Adrenal gland (tissue), 12 donors: ENCODE measurements around the gene CUEDC2. TPM values are rescaled to one million over a fixed set of nuclear protein-coding genes. Genes with fewer than 3 reads are reported as not detected.

Experiments used
- DNase-seq, 7 donors: peaks; one replicate each; pipeline ENCODE4 v3.0.0-alpha.2; 2019 to 2020
- H3K27ac ChIP-seq, 5 donors: fragments of 200-600 bp; sonication (generic) in 4 of 5; 1 replicate in 3 of 5; 2 replicates in 2 of 5; pipeline versions ENCODE4 v1.5.1 to v1.8.0; 2016 to 2020; ENCODE audit warnings: mild to moderate bottlenecking in 1 of 5
- H3K27me3 ChIP-seq: fragments of 200-600 bp; 2 replicates; pipeline ENCODE4 v1.8.0; 2021
- H3K36me3 ChIP-seq, 2 donors: fragments of 200-600 bp; replicated peaks in 1 of 2; 1 replicate in 1 of 2; 2 replicates in 1 of 2; pipeline versions ENCODE4 v1.5.1 to v1.8.0; 2018 to 2022
- H3K4me1 ChIP-seq, 2 donors: fragments of 200-600 bp; replicated peaks in 1 of 2; 1 replicate in 1 of 2; 2 replicates in 1 of 2; pipeline versions ENCODE4 v1.5.1 to v1.8.0; 2018 to 2021
- H3K4me3 ChIP-seq, 4 donors: fragments of 200-600 bp; sonication (generic) in 3 of 4; one replicate each; pipeline ENCODE4 v1.5.1; 2016 to 2018
- H3K9me3 ChIP-seq, 3 donors: fragments of 200-600 bp; sonication (generic) in 1 of 3; replicated peaks in 1 of 3; 1 replicate in 2 of 3; 2 replicates in 1 of 3; pipeline versions ENCODE4 v1.5.1 to v1.8.0; 2016 to 2021
- CTCF ChIP-seq, 6 experiments: fragments of 450-650 bp in 4 of 6; fragments of 200-600 bp in 2 of 6; sonication (generic) in 1 of 6; IDR thresholded peaks; 1 replicate in 5 of 6; 2 replicates in 1 of 6; pipeline versions ENCODE4 v1.5.1 to v1.8.0; 2016 to 2021; ENCODE audit warnings: antibody characterized with exemption in 6 of 6, mild to moderate bottlenecking in 2 of 6, moderate library complexity in 1 of 6
- POLR2A ChIP-seq, 2 donors: fragments of 450-650 bp; IDR thresholded peaks; one replicate each; pipeline ENCODE4 v1.6.1; 2017; ENCODE audit warnings: antibody characterized with exemption in 2 of 2, mild to moderate bottlenecking in 2 of 2, moderate library complexity in 1 of 2
- WGBS, 4 donors: extraction: QIAGEN DNeasy Blood & Tissue Kit in 2 of 4; methylation state at CpG; one replicate each; pipeline versions ENCODE4 v1.1.5 to v1.1.7; 2013 to 2017; 5-methylcytosine and 5-hydroxymethylcytosine counted together
- intact Hi-C, 2 donors: fragments of 100-400 bp; cut with DNase I; formaldehyde crosslinking; loops; one replicate each; pipeline versions ENCODE4 v1.14.1 to v1.15.0; 2022 to 2023
- polyA plus RNA-seq, 3 donors: library from polyadenylated mRNA; stranded (reverse); fragments of 200-250 nt in 2 of 3; fragments of 350-450 nt in 1 of 3; fragmentation: Illumina TruSeq in 1 of 3; extraction: RNeasy Lipid Tissue Mini Kit (QIAGEN cat#74804) in 1 of 3; gene quantifications; one replicate each; pipeline ENCODE4 v1.2.3, GENCODE V29; 2013 to 2014
- total RNA-seq, 9 donors: library from RNA; depleted of rRNA in 4 of 9; stranded (reverse); fragments of >200 nt in 4 of 9; fragments of 120-200 nt in 1 of 9; fragmentation: NEBNext Ultra II Directional in 1 of 9; extraction: Animal tissue kit (Norgen Biotek cat#: 25700) in 1 of 9; gene quantifications; one replicate each; pipeline versions ENCODE4 v1.1.0 to v1.2.4, GENCODE V29; 2013 to 2023
- donor health status: healthy with polysubstance abuse.
- donor health status: Bipolar disorder and iron deficiency.
- donor health status: DM: yes; HTN: yes; CAD: no.
- donor health status: DM: no; HTN: no; CAD: no.
- donor health status: DM: no; HTN: no; CAD: no.
- donor health status: DM: yes; HTN: yes; CAD: no.

The CUEDC2 gene
- total and polyA plus RNA-seq, 12 donors, result 70.2 to 115 (median 79.7) TPM

GRCh38 chr10:102450374-102451104 lies 18.2 kb upstream of the CUEDC2 start:
- 0 to 1% (median 0%) methylated on average over 2 to 104 of the region's 104 CpGs for WGBS, 4 donors
- no peaks in the 10 kb centered on the region for H3K27me3 ChIP-seq
- no peaks in the 10 kb centered on the region for H3K9me3 ChIP-seq
- DNase-seq, result peak; percentile 75 to 89 (median 82)
- H3K4me3 ChIP-seq, result peak overlapping the region; percentile 46 to 96 (median 76)
- no peaks in the 10 kb centered on the region for H3K36me3 ChIP-seq
- peak overlapping the region; percentile 30 to 96 (median 83) for H3K27ac ChIP-seq
- peak; percentile 41 to 76 for TF ChIP-seq POLR2A (IDR thresholded peaks at IDR 0.05)
- no peak for TF ChIP-seq CTCF (IDR thresholded peaks at IDR 0.05)
- intact Hi-C loops, result no loop called here
- H3K4me1 ChIP-seq, result peaks cover 4 to 29% of the 10 kb centered on the region in 2 donors

- TF ChIP-seq POLR2A (IDR thresholded peaks at IDR 0.05), result no peak
- no peak for TF ChIP-seq CTCF (IDR thresholded peaks at IDR 0.05)
- H3K4me1 ChIP-seq, result peaks cover 4 to 29% of the 10 kb centered on the region in 2 donors
- no peaks in the 10 kb centered on the region for H3K27me3 ChIP-seq
- H3K4me3 ChIP-seq, result peak overlapping the region; percentile 46 to 96 (median 76)
- peak overlapping the region in 4 of 5 donors; percentile 80 to 96 (median 85) for H3K27ac ChIP-seq
- intact Hi-C loops, result no loop called here
- no peaks in the 10 kb centered on the region for H3K36me3 ChIP-seq
- DNase-seq, result no peak
- H3K9me3 ChIP-seq, result no peaks in the 10 kb centered on the region
- 0 to 1% (median 0%) methylated on average over 5 to 11 of the region's 11 CpGs for WGBS, 4 donors
Observed at GRCh38 chr10:102450124-102450373, 17.7 kb upstream of the CUEDC2 start.

- Histone ChIP-seq H3K9me3 (no peaks in the 10 kb centered on the region), H3K4me3 (peak overlapping the region; percentile 46 to 96 (median 76)), H3K36me3 (no peaks in the 10 kb centered on the region), H3K27ac (peak overlapping the region in 4 of 5 donors; percentile 80 to 96 (median 85)), H3K4me1 (peaks cover 4 to 29% of the 10 kb centered on the region in 2 donors), H3K27me3 (no peaks in the 10 kb centered on the region)
- TF ChIP-seq CTCF (IDR thresholded peaks at IDR 0.05) (no peak), POLR2A (IDR thresholded peaks at IDR 0.05) (no peak)
- peak; percentile 77 to 92 (median 87) for DNase-seq
- 6 to 8% (median 7%) methylated on average over 29 to 30 of the region's 30 CpGs for WGBS, 4 donors
- intact Hi-C loops, result no loop called here
Observed at GRCh38 chr10:102449321-102450123, 17.1 kb upstream of the CUEDC2 start.

GRCh38 chr10:102444851-102445250 lies 12.5 kb upstream of the CUEDC2 start:
- WGBS, 4 donors, result 51 to 66% (median 55%) methylated on average over 2 of the region's 2 CpGs
- intact Hi-C loops, result no loop called here
- TF ChIP-seq CTCF (IDR thresholded peaks at IDR 0.05) (no peak), POLR2A (IDR thresholded peaks at IDR 0.05) (no peak)
- Histone ChIP-seq H3K4me1 (peaks cover 0 to 6% of the 10 kb centered on the region in 2 donors), H3K27ac (no peak overlapping the region), H3K4me3 (no peak overlapping the region), H3K36me3 (no peaks in the 10 kb centered on the region), H3K27me3 (no peaks in the 10 kb centered on the region), H3K9me3 (no peaks in the 10 kb centered on the region)
- no peak for DNase-seq
